MCF 10A (cell line): ENCODE results near the gene EXOC4. TPM values are rescaled to one million over a fixed set of nuclear protein-coding genes. Genes with fewer than 3 reads are reported as not detected.

Experiments
- BruUV-seq: library from RNA; stranded (reverse); fragments of 400-500 nt; replicated peaks from 2 replicates; lab custom pipeline; 2021; lab: Mats Ljungman, UMichigan
- CTCF ChIA-PET: fragments of 300-600 bp; sonication (Branson Sonifier 250); formaldehyde crosslinking; extraction: SDS; loops from one replicate; lab custom pipeline; 2021; ENCODE audit warnings: antibody characterized with exemption, inconsistent platforms; lab: Yijun Ruan, JAX
- POLR2A ChIA-PET: fragments of 300-600, 350-650 bp; sonication (Branson Sonifier 250); formaldehyde crosslinking; extraction: SDS; loops from one replicate; lab custom pipeline; 2020; ENCODE audit warnings: antibody characterized with exemption, inconsistent platforms; lab: Yijun Ruan, JAX
- DNase-seq: peaks from one replicate; pipeline ENCODE4 v3.0.0-alpha.2; 2018; ENCODE audit not compliant: unreplicated experiment
- H3K27ac Mint-ChIP-seq: one replicate; pipeline ENCODE4 v1.8.0; 2022; ENCODE audit warnings: mild to moderate bottlenecking, low read depth, mixed read lengths; ENCODE audit not compliant: unreplicated experiment
- H3K27me3 Mint-ChIP-seq: one replicate; pipeline ENCODE4 v1.8.0; 2022; ENCODE audit warnings: mixed read lengths; ENCODE audit not compliant: insufficient read depth, unreplicated experiment
- H3K36me3 Mint-ChIP-seq: one replicate; pipeline ENCODE4 v1.8.0; 2022; ENCODE audit warnings: mild to moderate bottlenecking, moderate library complexity, mixed read lengths; ENCODE audit not compliant: insufficient read depth, unreplicated experiment
- H3K4me1 Mint-ChIP-seq: one replicate; pipeline ENCODE4 v1.8.0; 2022; ENCODE audit warnings: mixed read lengths; ENCODE audit not compliant: insufficient read depth, unreplicated experiment
- H3K4me3 Mint-ChIP-seq: one replicate; pipeline ENCODE4 v1.8.0; 2022; ENCODE audit warnings: mild to moderate bottlenecking, moderate library complexity, mixed read lengths; ENCODE audit not compliant: unreplicated experiment
- H3K9me3 Mint-ChIP-seq: one replicate; pipeline ENCODE4 v1.8.0; 2022; ENCODE audit warnings: mixed read lengths; ENCODE audit not compliant: unreplicated experiment
- CTCF ChIP-seq: fragments of 200-600 bp; IDR thresholded peaks from one replicate; pipeline ENCODE4 v1.8.0; 2022; ENCODE audit warnings: antibody characterized with exemption, mild to moderate bottlenecking; ENCODE audit not compliant: unreplicated experiment
- intact Hi-C: fragments of 100-400 bp; cut with micrococcal nuclease; formaldehyde crosslinking; loops from 2 replicates; pipeline ENCODE4 v1.14.1; 2022
- total RNA-seq: library from RNA; stranded (reverse); gene quantifications from 2 replicates; pipeline ENCODE4 v1.2.3, GENCODE V29; 2022

EXOC4 gene
- total RNA-seq, 1 experiment from 2014 or later: 105 TPM

- DNase-seq: no peak
- CTCF ChIA-PET: interaction anchor here (0.6 kb wide), 1 partner anchor 350 kb away, joined by 4 read pairs; no protein-coding TSS in a partner anchor
Observed at GRCh38 chr7:133735222-133735621, 482.3 kb downstream of the EXOC4 start.

DNA sequence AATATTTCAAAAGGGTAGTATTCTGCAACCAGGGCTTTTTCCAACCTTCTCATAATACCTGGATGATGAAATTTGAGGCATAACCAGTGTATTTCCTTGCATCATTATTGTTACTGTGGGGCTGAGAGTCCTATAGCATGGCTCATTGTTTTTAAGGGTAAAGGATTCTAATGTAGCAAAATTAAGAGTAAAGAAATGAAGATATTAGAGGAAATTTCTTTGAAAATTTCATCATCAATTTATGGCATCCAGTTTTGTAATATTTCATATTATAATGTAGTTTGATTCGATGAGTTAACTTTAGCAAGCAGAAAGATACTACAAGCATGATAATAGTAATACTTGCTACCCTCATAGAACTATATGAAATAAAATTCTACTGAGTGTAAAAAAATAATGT lies 486.9 kb downstream of the EXOC4 start:
- H3K4me3 Mint-ChIP-seq: no peak overlapping the region
- TF ChIP-seq CTCF: no peak
- no peak overlapping the region for H3K27ac Mint-ChIP-seq
- no peak for DNase-seq
- H3K4me1 Mint-ChIP-seq: no peaks in the 10 kb centered on the region
- CTCF ChIA-PET: interaction anchor here (0.6 to 1.0 kb wide), 4 partner anchors 23 to 1343 kb away, joined by 3 to 6 read pairs (median 4); no protein-coding TSS in a partner anchor
- H3K27me3 Mint-ChIP-seq: no peaks in the 10 kb centered on the region
- POLR2A ChIA-PET: interaction anchor here (0.6 kb wide), 1 partner anchor 391 kb away, joined by 3 read pairs; no protein-coding TSS in a partner anchor
- H3K9me3 Mint-ChIP-seq: no peaks in the 10 kb centered on the region
- intact Hi-C loops: loop anchor here (10.0 kb wide), 3 partner anchors 115 to 685 kb away; no protein-coding TSS in a partner anchor
- no peaks in the 10 kb centered on the region for H3K36me3 Mint-ChIP-seq
- no TSS peak for BruUV-seq

More at GRCh38 chr7:133735222-133735621, 482.3 kb downstream of the EXOC4 start:
- POLR2A ChIA-PET: no interaction called here
- intact Hi-C loops: no loop called here
- no peak overlapping the region for H3K4me3 Mint-ChIP-seq
- no peaks in the 10 kb centered on the region for H3K9me3 Mint-ChIP-seq
- no peaks in the 10 kb centered on the region for H3K36me3 Mint-ChIP-seq
- TF ChIP-seq CTCF: no peak
- H3K27ac Mint-ChIP-seq: no peak overlapping the region
- no TSS peak for BruUV-seq
- H3K4me1 Mint-ChIP-seq: no peaks in the 10 kb centered on the region
- no peaks in the 10 kb centered on the region for H3K27me3 Mint-ChIP-seq

GRCh38 chr7:133741078-133741477 lies 488.2 kb downstream of the EXOC4 start:
- intact Hi-C loops: loop anchor here (10.0 kb wide), 3 partner anchors 114 to 684 kb away; no protein-coding TSS in a partner anchor
- no peak overlapping the region for H3K4me3 Mint-ChIP-seq
- H3K4me1 Mint-ChIP-seq: no peaks in the 10 kb centered on the region
- DNase-seq: no peak
- H3K9me3 Mint-ChIP-seq: no peaks in the 10 kb centered on the region
- TF ChIP-seq CTCF: no peak
- no peak overlapping the region for H3K27ac Mint-ChIP-seq
- CTCF ChIA-PET: interaction anchor here (0.8 to 2.9 kb wide), 3 partner anchors 8 to 229 kb away, joined by 3 to 11 read pairs (median 3); no protein-coding TSS in a partner anchor
- H3K27me3 Mint-ChIP-seq: no peaks in the 10 kb centered on the region
- POLR2A ChIA-PET: interaction anchor here (1.1 to 1.2 kb wide), 2 partner anchors 12 to 113 kb away, joined by 3 to 4 read pairs; no protein-coding TSS in a partner anchor
- H3K36me3 Mint-ChIP-seq: no peaks in the 10 kb centered on the region
- no TSS peak for BruUV-seq

- TF ChIP-seq CTCF: no peak
- ChIA-PET POLR2A (interaction anchor here (1.1 to 1.2 kb wide), 2 partner anchors 11 to 113 kb away, joined by 3 to 4 read pairs; no protein-coding TSS in a partner anchor), CTCF (interaction anchor here (0.7 to 2.9 kb wide), 6 partner anchors 9 to 679 kb away, joined by 3 to 11 read pairs (median 3); no protein-coding TSS in a partner anchor)
- H3K4me3 Mint-ChIP-seq: no peak overlapping the region
- intact Hi-C loops: loop anchor here (2.0 to 10.0 kb wide), 4 partner anchors 113 to 683 kb away; no protein-coding TSS in a partner anchor
- no peaks in the 10 kb centered on the region for H3K27me3 Mint-ChIP-seq
- no TSS peak for BruUV-seq
- no peaks in the 10 kb centered on the region for H3K36me3 Mint-ChIP-seq
- H3K27ac Mint-ChIP-seq: no peak overlapping the region
- no peaks in the 10 kb centered on the region for H3K4me1 Mint-ChIP-seq
- no peaks in the 10 kb centered on the region for H3K9me3 Mint-ChIP-seq
- no peak for DNase-seq
Observed at GRCh38 chr7:133741703-133742102, 488.8 kb downstream of the EXOC4 start.
